CMK (cell line): Measurements from ENCODE around the gene APOBEC3A.

ENCODE experiments used
- DNase-seq: peaks from one replicate; pipeline ENCODE4 v3.0.0-alpha.2; 2010; ENCODE audit warnings: low read depth

APOBEC3A gene

DNA sequence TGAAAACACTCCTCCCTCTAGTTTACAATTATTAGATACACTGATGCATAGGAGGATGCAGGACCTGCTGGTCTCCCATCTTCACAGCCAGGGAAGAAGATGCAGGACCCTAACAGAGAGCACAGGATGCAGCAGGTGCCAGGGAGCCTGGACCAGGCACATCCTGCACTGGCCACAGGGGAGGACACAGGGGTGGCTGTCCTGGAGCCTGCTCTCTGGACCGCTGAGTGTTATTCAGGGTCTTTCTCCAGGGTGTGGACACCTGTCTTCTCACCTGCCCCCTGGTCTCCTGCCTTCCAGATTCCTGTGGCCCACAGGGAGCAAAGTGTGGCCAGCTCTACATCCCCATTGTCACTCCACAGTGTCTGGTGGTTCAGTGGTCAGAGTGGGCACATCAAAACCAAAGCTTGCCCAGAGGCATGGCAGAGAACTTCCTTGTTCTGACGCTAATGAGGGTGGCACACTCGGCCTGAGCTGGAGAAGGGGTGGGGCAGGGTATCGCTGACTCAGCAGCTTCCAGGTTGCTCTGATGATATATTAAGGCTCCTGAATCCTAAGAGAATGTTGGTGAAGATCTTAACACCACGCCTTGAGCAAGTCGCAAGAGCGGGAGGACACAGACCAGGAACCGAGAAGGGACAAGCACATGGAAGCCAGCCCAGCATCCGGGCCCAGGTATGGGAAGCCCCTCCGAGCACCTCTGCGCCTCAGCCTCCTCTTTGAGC lies at the start of gene APOBEC3A:
TSS of gene APOBEC3A (plus strand) at position 564 of the 725 bp plus-strand sequence. CDS start at position 647, 83 bp downstream.
- DNase-seq: no peak

DNA sequence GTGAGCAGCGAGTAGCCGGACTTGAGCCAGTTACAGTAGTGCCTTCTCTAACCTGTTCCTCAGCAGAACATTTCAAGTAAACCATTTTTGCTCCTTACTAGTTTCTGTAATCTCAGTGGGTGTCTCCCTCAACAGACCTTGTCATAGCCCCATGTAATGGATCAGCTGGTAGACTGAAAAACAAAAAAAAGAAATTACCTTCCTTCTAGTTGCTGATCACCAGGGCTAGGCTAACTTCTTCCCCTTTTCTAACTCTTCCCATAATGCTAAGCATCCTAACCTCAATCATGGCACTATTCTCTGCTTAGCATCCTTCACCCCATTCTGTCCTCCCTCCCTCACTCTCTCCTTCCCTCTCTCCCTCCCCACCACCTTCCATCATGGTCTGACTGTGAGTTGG lies 49.6 kb upstream of the APOBEC3A start:
- DNase-seq: no peak

DNA sequence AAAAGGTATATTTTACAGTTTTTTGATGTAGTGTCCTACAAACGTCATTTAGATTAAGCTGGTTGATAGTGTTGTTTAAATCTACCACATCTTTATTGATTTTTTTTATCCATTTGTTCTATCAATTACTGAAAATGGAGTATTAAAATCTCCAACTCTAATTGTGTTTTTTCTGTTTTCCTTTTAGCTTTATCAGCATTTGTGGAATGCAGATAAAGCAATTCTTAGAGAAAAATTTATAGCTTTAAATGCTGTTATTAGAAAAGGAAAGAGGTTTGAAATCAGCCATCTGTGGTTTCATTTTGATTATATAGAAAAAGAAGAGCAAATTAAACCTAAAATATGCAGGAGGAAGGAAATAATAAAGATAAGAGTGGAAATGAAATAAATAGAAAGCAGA lies 46.0 kb upstream of the APOBEC3A start:
- no peak for DNase-seq

DNA sequence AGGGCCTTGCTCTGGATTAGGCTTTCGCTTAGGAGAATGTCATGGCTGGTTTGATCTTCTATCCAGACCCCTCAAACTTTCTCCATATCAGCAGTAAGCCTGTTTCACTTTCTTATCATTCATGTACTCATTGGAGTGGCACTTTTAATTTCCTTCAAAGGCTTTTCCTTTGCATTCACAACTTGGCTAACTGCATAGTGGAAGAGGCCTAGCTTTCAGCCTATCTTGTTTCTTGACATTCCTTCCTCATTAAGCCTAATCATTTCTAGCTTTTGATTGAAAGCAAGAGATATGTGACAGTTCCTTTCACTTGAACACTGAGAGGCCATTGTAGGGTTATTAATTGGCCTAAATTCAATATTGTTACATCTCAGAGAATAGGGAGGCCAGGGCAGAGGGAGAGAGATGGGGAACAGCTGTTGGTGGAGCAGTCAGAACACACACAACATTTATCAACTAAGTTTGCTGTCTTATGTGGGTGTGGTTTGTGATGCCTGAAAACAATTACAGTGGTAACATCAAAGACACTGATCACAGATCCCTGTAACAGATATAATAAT lies 37.7 kb upstream of the APOBEC3A start:
- no peak for DNase-seq

- no peak for DNase-seq
These were observed 36.3 kb upstream of the APOBEC3A start for GRCh38 chr22:38921120-38921519.

- DNase-seq: no peak
These were observed 35.6 kb upstream of the APOBEC3A start for GRCh38 chr22:38921806-38922205.

DNA sequence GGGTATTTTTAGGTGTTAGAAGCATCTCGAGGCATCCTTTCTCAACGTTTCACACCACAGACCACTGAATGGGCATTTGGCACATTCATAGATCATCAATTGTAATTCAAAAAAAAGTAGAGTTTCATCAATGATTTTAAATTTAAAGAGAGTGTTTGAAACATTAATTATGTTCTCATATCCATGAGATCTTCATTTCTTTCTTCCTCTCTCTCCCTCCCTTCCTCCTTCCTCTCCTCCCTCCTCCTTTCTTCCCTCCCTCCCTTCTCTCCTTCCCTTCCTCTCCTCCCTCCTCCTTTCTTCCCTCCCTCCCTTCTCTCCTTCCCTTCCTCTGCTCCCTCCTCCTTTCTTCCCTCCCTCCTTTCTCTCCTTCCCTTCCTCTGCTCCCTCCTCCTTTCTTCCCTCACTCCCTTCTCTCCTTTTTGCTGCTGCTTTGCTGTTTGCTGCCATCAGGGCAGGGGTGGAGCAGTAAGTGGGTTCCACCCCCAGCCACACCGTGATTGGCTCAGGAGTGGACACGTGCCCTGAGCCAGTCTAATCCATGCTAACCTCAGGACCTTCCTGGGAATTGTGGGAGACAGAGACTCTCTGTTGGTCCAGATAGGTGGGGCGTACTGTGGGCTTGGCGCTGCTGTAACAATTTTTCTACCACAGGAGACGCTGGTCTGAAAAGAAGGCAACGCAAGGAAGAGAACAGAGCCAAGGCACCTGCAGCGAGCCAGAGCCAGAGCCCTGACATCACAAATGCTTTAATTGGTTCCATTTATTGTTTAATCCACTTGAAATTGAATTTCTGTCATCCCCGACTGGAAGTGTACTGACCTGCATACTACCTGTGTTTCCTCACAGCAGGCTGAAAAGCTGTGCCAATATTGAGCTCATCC lies 33.7 kb upstream of the APOBEC3A start:
- no peak for DNase-seq

DNA sequence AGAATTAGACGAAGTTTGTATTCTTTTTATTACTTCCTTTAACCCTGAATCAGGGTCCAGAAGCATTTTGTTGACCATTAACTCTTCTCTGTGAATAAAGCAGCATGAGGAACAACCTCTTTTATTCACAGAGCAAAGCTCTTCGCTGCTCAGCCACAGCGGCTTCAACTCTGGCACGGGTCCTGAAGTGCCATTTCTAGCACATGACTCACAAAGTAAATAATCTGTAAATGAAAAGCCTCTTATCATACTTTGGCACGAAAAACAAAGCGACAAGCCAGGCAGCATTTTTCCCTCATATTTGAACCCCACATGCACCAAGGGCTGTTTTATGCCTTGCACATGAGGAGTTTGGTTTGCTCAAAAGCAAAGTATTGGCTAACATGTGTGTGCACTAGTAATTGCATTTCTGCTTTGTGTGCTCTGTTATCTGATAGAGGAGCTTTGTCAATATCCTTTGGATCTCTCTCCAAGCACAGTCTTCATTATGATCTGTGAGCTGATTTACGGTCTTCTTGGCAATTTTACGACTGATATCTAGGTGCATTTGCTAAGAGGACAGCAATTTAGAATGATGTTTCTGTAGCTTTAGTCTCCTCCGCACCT lies 33.0 kb upstream of the APOBEC3A start:
- DNase-seq: no peak

- DNase-seq: no peak
These were observed 31.8 kb upstream of the APOBEC3A start for GRCh38 chr22:38925571-38926041.

DNA sequence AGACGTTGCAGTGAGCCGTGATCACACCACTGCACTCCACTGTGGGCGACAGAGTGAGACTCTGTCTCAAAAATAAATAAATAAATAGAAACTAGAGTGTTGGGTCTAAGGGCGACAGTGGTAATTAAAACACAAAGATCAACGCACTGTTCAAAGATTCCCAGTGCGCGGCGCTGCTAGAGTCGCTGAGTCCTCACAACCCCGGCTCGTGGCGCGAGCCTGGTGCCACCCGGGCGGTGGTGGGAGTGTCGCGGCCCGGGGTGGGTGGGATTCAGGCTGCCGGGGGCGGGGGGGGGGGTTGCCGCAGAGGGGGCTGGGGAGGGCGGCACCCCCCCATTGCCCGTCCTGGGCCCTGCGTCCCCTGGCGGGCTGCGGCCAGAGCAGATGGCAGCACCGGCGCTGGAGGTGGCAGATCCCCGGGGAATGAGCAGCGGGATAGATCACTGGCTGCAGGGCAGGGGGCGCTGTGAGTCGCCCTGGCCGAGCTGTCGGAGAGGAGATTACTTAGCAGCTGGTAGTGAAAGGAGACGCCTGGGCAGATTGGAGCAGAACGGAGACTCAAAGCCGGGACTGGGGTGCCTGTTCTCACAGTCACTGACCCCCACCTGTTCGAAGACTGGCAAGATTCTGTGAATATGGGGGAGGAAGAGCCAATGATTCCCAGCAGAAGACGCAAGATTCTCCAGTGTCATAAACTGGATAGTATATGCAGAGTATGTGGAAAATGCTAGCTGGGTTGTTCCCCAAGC lies 30.2 kb upstream of the APOBEC3A start:
- DNase-seq: no peak

DNA sequence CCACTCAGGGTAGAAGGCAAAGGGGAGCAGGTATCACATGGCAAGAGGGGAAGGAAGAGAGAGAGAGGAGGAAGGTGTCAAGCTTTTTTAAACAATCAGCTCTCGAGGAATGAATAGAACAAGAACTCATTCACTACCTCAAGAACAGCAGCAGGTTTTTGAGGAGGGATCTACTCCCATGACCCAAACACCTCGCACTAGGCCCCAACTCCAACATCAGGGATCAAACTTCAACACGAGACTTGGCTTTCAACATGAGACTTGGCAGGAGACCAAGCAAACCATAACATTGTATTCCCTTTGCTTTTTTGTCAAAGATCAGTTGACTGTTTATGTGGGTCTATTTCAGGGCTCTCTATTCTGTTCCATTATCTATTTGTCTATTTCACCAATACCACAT lies 26.9 kb upstream of the APOBEC3A start:
- no peak for DNase-seq

- no peak for DNase-seq
These were observed 22.4 kb upstream of the APOBEC3A start for GRCh38 chr22:38935023-38935422.

GRCh38 chr22:38935616-38936015 lies 21.8 kb upstream of the APOBEC3A start:
- DNase-seq: no peak

DNA sequence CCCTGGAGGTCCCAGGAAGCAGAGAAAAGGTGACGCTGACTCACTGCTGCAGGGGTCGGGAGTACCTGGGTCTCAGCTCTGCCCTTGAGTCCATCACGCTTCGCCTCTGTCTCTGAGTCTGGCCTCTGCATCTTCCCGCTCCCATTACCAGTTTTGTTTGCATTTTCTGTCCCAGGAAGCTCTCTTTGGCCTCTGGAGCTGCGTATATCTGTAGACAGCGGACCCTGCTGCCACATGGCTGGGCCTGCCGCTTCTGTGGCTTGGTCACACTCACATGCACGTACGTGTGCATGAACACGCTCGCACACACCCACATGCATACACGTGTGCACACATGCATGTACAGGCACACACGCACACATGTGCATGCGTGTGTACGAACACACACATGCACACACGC lies 20.8 kb upstream of the APOBEC3A start:
- no peak for DNase-seq

DNA sequence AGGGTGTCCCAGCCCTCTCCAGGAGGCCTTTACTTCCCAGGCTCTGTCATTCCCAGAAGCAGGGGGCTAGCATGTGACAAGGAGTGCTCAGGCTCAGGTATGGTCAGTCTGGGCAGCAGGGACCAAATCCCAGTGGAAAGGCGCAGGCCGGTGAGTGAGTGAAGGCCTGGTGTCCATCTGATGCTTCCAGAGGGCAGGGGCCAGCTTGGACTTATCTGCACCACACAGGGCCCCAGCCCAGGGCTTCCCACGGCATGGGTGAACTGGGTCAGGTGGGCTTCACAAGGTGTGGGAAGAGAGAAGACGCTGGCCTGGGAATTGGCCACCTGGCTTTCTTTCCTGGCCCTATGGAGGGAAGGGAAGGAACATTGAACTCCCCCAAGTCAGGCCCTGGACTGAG lies 20.4 kb upstream of the APOBEC3A start:
- DNase-seq: no peak

DNA sequence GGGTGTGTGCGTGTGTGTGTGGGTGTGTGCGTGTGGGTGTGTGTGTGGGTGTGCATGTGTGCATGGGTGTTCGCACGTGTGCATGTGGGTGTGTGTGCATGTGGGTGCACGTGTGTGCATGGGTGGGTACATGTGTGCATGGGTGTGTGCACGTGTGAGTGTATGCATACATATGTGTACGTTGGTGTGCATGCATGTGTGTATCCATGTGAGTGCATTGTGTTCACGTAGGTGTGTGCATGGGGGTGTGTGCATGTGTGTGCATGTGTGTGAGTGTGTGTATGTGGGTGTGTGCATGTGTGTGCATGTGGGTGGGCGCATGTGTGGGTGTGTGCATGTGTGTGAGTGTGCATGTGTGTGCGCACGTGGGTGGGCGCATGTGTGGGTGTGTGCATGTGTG lies 19.9 kb upstream of the APOBEC3A start:
- DNase-seq: no peak

DNA sequence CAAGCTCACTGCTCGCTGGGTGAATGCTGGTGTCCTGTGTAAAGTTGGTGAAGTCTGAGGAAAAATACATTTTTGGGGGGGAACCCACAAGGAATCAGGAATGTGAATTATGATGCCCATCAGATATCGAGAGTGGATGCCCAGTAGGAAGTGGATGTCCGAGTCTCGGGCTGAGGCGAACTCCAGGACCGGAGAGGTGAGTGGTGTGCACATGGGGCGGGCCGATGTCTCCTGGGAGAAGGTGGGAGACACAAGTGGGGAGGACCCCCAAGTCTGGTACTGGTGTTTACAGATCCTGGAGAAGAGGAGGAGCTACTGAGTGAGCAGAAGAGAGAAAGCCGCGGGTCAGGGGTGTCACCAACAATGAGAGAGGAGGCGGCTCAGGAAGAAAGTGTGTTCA lies 19.2 kb upstream of the APOBEC3A start:
- DNase-seq: no peak

- no peak for DNase-seq
These were observed 18.5 kb upstream of the APOBEC3A start for GRCh38 chr22:38938925-38939324.

DNA sequence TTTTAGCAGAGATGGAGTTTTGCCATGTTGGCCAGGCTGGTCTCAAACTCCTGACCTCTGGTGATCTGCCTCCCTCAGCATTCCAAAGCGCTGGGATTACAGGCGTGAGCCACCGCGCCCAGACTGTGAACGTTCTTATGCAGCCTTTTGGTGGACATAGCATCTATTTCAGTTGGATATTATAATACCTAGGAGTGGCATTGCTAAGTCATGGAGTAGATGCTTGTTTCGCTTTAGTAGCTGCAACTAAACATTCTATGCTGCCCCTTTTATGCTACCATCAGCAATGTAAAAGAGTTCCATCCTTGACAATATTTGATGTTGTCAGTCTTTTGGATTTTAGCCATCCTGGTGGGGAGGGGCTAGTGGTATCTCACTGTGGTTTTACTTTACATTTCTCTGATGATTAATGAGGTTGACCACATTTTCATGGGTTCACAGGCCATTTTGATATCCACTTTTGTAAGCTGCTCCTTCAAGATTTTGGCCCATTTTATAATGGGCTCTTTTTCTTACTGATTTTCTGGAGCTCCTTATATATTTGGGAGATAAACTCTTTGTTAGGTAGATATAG lies 16.5 kb upstream of the APOBEC3A start:
- no peak for DNase-seq

DNA sequence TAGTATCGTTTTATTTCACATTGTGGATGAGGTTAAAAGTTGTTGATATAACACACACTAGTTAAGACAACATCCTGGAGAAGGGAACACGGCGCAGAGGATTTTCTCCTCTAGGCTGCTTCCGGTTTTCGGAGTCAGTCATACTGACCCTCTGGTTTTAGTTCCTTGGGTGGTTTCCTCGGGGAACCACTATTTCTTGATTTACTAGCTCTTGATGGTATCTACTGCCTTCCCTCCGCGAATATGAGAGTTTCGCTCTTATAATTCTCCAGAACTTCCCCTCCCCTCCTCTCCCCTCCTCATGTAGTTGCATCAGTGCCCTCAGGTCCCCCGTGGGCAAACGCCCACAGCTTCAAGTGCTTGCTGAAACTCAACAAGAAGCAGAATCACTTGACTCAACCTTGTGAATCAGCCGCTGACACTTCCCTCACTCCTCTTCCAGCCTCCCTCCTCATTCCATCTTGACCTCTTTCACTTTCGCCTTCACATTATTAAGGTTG lies 15.9 kb upstream of the APOBEC3A start:
- DNase-seq: no peak

DNA sequence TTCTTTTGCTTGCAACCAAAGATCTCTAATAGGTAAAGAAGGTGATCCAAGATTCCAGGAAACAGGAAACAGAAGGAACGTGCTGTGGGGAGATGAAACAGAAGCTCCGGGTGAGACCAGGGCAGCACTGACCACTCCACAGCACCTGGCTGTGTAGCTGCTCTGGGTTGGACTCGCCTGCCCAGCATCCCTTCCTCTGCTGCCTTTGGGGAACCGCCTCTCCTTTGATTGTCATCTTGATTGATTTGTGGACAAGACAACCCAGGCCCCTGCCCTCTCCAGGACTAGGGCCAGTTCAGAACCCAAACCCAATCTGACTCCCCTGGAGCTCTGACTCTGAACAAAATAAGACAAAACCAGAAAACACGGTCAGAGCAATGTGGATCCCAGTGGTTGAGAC lies 14.7 kb upstream of the APOBEC3A start:
- no peak for DNase-seq
